ENCODE data around the gene HS3ST6.

GRCh38 chr16:1917665-1918350, 407 bp downstream of the HS3ST6 start:
- no peak for TF ChIP-seq EP300 (IDR thresholded peaks at IDR 0.05; ENCODE audit: low read depth)
- TF ChIP-seq, protein P1, sequence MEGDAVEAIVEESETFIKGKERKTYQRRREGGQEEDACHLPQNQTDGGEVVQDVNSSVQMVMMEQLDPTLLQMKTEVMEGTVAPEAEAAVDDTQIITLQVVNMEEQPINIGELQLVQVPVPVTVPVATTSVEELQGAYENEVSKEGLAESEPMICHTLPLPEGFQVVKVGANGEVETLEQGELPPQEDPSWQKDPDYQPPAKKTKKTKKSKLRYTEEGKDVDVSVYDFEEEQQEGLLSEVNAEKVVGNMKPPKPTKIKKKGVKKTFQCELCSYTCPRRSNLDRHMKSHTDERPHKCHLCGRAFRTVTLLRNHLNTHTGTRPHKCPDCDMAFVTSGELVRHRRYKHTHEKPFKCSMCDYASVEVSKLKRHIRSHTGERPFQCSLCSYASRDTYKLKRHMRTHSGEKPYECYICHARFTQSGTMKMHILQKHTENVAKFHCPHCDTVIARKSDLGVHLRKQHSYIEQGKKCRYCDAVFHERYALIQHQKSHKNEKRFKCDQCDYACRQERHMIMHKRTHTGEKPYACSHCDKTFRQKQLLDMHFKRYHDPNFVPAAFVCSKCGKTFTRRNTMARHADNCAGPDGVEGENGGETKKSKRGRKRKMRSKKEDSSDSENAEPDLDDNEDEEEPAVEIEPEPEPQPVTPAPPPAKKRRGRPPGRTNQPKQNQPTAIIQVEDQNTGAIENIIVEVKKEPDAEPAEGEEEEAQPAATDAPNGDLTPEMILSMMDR (IDR thresholded peaks at IDR 0.05) = no peak
- TF ChIP-seq POLR2A (IDR thresholded peaks at IDR 0.05) = no peak

All from transverse colon (tissue), 3 donors.